HG03095 (cell line): ENCODE measurements around the gene MRPS10.
"Not testable (repeated sequence)": the region's sequence is repeated elsewhere in the genome, so short reads cannot be mapped to it uniquely, and the experiment has no call there.

ENCODE experiments used
- ATAC-seq: cut with Tn5 transposase; IDR thresholded peaks from one replicate; pipeline ENCODE4 v1.9.1; 2021; ENCODE audit warnings: moderate library complexity; ENCODE audit not compliant: unreplicated experiment

MRPS10 gene

DNA sequence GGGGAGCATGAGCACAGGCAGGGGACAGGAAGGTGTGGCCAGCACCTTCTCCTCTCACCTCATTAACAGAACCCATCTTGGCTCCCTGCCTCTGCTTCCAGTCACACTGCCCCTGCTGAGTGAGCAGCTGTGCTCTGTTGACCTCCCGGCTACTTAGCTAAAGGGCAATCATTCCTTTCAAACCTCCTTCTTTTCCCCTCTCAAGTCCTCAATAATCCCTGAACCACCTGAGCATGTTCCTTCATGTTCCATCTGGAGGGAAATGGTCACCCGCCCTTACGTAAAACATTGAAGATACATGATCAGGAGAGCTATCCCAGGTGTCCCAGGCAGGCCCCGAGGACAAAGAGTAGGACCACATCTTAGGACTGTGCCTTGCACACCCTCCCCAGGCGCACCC lies 21.7 kb upstream of the MRPS10 start:
- ATAC-seq, result no peak

- ATAC-seq, result no peak
Measured at GRCh38 chr6:42237857-42238256, 20.2 kb upstream of the MRPS10 start.

GRCh38 chr6:42236682-42237473 lies 19.2 kb upstream of the MRPS10 start:
- no peak for ATAC-seq

GRCh38 chr6:42236030-42236429 lies 18.4 kb upstream of the MRPS10 start:
- ATAC-seq, result no peak

- no peak for ATAC-seq
Measured at GRCh38 chr6:42232035-42232434, 14.4 kb upstream of the MRPS10 start.

DNA sequence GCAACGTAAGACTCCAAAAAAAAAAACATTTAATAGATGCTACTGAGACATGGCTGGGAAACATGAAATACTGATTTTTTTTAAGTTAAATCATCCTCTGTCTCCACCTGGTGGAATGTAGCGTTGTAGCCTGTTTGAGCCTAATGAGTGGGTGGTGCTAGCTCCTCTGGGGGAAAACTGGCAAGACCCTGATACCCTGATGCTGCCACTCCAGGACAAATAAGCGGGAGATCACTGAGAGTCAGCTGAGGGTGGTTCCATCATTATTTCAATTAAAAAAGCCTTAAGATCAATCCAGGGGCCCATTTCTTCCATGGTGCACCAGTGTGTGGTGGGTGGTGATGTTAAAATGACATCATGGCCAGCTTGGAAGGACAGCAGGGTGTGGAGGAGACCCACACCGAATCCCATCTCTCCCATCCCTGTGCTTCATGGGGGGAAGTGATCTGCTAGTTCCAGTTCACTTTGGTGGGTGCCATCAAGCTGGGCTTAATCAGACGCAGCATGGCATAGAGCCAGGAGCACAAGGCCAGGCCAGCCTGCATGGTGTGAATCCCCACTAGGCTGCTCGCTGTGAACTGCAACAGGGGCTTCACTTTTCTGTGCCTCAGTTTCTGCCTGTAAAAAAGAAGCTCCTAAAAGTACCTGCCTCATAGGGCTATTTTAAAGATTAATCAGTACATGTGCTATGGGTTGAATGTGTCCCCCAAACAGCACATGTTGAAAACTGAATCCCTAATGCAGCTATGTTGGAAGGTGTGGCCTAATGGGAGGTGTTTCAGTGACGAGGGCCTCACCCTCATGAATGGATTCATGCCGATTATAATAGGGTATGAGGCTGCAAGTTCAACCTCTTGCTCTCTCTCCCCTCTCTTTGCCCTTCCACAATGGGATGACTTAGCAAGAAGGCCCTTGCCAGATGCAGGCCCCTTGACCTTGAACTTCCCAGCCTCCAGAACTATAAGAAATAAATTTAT lies 13.0 kb upstream of the MRPS10 start:
- ATAC-seq, result no peak

- no peak for ATAC-seq
Measured at GRCh38 chr6:42229506-42230119, 12.0 kb upstream of the MRPS10 start.

GRCh38 chr6:42228305-42228704 lies 10.6 kb upstream of the MRPS10 start:
- ATAC-seq, result no peak

- no peak for ATAC-seq
Measured at GRCh38 chr6:42227173-42227850, 9.7 kb upstream of the MRPS10 start.

DNA sequence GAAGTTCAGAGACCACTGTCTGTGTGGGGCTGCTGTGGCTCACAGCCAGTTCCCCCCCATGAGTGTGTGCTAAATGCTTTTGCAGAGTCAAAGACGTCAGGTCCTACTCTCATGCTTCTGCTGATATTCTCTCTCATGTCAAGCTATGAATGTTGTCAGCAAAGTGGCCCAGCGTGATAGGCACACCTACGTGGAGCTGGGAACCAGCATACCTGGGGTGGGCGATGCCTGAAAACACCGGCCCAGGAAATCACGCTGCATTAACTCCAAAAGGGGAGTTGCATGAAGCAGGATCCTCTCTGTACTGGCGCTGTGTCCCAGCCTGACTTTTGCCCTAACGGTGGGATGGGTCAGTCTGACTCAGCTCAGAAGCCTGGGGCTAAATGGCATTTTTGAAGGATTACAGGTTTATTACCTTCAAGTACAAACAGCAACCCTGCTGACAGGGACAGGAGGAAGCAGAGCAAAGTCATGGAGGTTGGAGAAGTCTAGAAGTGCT lies 9.0 kb upstream of the MRPS10 start:
- ATAC-seq, result no peak

DNA sequence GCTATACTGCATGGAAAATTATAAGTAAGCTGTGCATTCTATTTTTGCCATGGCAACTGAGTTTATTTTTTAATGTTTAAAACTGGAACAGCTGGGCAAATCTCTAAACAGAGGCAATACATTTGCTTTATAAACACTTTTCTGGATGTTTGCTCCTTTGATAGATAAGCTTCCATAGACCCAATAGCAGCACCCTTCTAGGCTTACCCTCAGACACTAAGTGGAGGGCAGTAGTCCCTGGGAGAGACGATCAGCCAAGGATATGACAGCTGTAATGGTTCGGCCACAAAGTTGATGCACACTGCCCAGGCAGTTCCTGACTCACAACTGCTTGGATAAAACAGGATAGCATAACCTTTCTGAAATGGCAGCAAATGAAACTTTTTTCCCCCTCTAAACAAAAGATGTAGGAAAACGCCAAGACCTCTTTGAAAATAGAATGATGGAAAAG lies 8.5 kb upstream of the MRPS10 start:
- no peak for ATAC-seq

GRCh38 chr6:42225419-42225818 lies 7.8 kb upstream of the MRPS10 start:
- no peak for ATAC-seq

DNA sequence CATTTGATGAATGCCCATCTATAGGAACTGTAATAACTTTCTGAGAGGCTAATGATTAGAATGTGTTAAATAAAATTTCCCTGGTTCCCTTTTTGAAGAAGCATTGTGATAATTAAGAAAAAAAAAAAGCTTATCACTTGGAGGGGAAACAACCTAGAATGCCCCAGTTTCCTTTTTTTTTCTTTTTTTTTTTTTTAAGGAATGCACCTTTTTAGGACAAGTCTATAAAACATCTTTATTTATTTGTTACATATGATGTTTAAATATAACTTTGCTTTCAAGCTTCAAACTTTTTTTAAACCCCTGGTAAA lies 7.3 kb upstream of the MRPS10 start:
- no peak for ATAC-seq

DNA sequence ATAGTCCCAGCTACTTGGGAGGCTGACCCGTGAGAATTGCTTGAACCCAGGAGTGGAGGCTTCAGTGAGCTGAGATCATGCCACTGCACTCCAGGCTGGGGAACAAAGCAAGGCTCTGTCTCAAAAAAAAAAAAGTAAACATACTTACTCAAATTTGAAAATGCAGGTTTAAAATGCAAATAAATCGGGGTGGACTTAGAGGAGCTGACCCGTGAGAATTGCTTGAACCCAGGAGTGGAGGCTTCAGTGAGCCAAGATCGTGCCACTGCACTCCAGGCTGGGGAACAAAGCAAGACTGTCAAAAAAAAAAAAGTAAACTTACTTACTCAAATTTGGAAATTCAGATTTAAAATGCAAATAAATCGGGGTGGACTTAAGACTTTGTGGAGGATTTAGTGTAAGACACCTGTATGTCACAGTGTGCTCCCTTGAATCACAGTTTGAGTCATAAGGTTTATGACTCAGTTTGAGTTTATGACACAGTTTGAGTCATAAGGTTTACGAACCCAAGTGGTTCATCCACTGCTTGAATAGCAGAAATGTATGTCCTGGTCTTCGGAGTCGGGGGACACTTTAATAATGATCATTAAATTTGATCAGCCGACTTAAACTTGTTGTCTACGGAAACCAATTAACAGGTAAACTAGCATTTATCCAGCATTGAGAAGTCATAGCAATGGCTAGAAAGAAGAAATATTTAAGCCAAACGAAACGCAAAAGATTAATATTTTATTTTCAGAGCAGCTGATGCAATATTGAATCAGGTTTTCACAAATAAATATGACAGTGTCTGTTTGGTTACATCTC lies 6.8 kb upstream of the MRPS10 start:
- ATAC-seq, result peak; percentile 94

DNA sequence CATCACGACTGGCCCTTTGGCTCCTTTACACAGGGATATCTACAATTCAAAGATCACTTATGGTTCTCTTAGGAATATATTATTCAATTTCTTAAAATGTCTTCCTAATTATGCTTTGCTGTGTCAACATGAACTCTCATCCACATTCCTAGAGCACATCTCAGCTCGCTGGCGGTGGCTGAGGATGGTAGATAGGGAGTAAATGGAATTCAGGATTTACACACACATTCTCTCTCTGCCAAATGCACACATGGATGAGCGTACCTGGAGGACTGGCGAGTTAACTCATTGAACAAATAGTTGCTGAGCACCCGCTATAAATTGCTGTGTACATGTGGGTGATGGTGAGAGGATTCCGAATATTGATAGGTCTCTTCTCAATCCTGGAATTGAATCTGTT lies 4.8 kb upstream of the MRPS10 start:
- no peak for ATAC-seq

DNA sequence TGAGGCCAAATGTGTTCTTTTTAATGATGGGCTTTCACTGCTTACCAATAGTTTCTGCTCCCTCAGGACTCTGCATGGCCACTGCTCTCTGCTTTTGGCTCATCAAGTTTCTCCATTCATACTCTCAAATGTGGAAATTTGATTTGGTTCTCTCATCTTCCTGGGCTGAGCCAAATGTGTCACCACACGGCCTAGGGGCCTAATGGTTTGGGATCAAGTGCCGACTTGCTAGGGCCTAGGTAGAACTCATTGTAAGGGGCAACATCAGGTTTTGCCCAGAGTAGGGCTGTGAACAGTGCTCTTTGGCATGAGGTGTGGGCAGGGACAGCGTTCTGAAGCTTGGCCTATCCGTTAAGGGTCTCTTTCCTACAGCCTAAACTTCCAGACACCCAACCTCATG lies 3.9 kb upstream of the MRPS10 start:
- no peak for ATAC-seq

DNA sequence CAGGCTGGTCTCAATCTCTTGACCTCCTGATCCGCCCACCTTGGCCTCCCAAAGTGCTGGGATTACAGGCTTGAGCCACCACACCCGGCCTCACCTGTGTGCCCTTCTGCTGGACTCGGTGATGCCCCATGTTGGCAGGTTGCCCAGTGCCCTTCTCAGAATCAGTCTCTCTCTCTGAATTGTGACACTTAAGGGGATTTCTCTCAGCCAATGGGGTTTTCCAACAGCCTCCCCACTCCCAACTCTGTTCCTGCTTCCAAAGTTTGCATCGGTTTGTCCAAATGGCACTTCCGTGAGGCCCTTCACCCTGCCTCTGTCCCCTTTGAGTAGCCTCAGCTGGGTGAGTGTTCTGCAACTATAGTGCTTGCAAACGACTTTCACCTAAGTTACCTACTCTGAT lies 3.1 kb upstream of the MRPS10 start:
- no peak for ATAC-seq

DNA sequence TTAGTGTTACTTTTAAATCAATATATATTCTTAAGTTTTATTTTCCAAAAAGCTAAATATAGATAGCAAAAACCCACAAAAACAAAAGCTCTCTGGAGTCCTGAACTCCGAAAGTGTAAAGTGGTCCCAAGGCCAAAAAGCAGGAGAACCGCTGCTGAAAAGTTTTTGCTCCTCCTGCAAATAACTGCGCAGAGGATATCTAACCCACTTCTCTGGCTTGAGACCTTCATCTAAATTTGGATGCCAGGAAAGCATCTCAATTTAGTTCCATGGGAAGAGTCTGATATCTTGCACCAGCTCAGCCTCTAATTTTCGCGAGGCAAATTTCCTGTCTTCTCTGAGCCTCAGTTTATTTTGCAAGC lies 523 bp downstream of the MRPS10 start:
- no peak for ATAC-seq

- not testable (repeated sequence) for ATAC-seq
Measured at GRCh38 chr6:42216495-42216894, 1.2 kb downstream of the MRPS10 start.

DNA sequence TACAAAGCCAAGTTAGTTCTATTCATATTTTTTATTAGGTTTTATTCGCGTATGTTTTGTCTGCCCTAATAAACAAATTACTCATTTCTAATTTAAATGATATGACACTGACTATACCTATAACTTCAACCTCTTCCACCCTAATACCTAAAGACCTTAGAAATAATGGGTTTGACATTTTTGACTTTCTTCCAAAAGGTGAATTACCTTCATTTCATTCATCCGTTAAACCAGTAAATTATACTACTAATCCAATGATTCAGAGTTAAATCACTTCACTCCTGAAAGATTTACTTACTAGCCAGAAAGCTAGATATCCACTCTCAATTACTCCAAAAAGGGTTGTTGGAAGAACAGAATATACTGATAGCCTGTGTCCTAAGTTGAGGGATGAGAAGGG lies 5.2 kb downstream of the MRPS10 start:
- ATAC-seq, result no peak
